IPS-15b (cell line): ENCODE measurements around the gene NCKAP5L.

ENCODE experiments used
- H3K27me3 ChIP-seq: one replicate; pipeline ENCODE4 v1.6.1; 2013; ENCODE audit warnings: low read length; ENCODE audit not compliant: control insufficient read depth, insufficient read depth
- H3K36me3 ChIP-seq: one replicate; pipeline ENCODE4 v1.6.1; 2013; ENCODE audit warnings: low read length; ENCODE audit not compliant: control insufficient read depth, insufficient read depth
- H3K4me1 ChIP-seq: one replicate; pipeline ENCODE4 v1.6.1; 2013; ENCODE audit warnings: mild to moderate bottlenecking, low read length; ENCODE audit not compliant: control insufficient read depth, insufficient read depth
- H3K4me3 ChIP-seq: one replicate; pipeline ENCODE4 v1.5.1; 2013; ENCODE audit warnings: low read depth, low read length
- H3K9ac ChIP-seq: one replicate; pipeline ENCODE4 v1.6.1; 2013; ENCODE audit warnings: low read depth, mild to moderate bottlenecking, low read length
- H3K9me3 ChIP-seq: one replicate; pipeline ENCODE4 v1.6.1; 2013; ENCODE audit warnings: mild to moderate bottlenecking, low read length; ENCODE audit not compliant: control insufficient read depth, insufficient read depth

NCKAP5L gene

DNA sequence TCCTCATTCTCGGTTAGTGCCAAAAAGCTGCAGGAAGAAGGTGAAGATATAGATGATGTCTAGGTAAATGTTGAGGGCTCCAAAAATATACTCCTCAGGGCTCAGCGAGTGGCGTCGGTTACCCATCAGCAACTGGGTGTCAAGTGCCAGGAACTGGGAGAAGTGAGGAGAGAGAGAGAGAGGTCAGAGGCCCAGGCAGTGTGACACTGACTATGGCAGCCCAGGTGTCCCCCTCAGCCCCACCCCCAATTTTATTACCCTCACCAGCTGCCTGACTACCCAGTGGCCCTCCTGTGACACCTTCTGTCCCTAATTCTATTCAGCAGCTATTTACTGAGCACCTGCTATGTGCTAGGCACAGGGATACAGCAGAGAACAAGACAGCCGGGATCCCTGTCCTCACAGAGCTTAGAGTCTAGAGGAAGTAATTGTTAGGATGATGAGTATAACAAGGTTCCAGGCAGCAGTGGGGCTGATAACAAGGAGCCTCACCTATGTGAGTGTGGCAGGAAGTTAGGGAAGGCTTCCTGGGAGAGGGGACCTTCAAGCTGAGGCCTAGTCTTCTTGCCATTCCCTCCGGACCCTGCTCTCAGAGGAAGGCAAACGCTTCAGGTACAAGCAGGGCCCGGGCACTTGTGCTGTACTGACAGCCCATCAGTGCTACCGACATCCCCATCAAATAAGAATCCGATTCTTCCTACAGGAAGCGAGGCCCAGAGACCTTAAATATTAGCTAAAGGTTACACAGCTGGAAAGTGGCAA, 42.5 kb upstream of the NCKAP5L start:
- no peaks in the 10 kb centered on the region for H3K27me3 ChIP-seq
- no peak overlapping the region for H3K9ac ChIP-seq
- no peak overlapping the region for H3K4me3 ChIP-seq
- H3K36me3 ChIP-seq, result no peaks in the 10 kb centered on the region
- no peaks in the 10 kb centered on the region for H3K4me1 ChIP-seq
- H3K9me3 ChIP-seq, result no peaks in the 10 kb centered on the region

DNA sequence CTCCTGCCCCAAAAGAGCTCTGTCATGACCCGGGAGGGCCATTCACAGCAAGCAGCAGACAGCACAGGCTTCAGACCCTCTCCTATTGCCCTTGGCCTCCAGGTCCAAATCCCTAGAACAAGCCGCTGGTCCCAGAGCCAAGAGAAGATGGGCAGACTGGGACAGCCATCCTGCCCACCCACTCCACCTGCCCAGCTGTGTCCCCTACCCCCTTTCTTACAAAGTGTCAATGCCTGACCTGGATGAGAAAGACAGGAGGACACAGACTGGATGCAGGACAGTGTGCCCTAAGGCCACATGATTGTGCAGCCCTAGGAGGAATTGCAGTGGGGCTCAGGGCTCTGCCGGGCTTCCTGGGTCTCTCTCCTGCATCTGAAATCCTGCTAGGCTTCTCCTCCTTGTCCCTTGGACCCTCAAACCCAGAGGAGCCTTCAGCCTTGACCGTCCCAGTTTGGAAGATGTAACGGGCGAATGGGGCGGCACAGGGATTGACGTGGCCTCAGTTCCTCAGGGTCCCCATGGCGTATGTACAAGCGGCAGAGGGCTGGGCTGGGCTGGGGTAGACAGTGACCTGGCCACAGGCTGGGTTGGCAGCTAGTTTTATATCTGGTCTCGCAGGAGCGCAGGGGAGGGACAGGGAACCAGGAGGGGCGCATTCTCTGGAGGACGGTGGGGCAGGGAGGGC, 41.7 kb upstream of the NCKAP5L start:
- Histone ChIP-seq H3K36me3 (no peaks in the 10 kb centered on the region), H3K4me3 (no peak overlapping the region), H3K9me3 (no peaks in the 10 kb centered on the region), H3K4me1 (no peaks in the 10 kb centered on the region), H3K27me3 (no peaks in the 10 kb centered on the region), H3K9ac (no peak overlapping the region)

DNA sequence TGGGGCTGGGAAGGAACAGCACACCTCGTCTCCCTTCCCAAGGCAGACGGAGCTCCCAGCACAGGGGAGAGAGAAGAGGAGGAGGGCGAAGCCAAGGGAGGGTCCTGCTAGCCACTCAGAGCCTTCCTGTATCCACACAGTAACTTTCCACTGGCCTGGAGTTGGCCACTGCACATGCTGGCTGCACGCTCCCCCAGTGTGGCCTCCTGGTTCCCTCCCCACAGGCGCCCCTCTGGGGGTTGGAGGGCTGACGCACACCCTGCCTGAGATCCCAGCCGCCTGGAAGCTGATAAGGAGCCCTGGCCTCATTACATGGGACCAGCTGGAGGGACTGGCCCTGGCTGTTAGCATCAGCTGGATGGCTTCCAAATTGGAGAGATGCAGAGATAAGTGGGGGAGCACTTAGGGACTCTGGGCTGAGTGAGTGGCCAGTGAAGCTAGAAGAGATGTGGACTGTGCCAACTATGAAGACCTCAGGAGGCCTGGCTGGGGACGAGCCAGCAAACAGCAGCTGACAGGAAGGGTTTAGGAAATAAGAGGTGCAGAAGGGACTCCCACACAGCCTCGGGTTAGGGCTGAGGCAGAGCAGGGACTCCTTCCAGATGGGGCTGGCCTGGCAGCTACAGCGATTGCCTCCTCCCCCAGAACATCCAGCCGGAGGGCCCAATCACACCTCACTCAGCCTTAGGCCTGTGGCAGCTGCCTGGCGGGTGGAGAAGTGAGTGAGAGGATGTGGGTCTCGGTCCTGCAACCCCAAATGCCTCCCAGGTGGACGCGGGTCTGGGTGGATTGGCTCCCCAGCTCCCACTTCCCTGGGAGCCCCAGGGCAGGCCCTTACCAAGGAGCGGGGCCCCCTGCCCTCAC, 41.0 kb upstream of the NCKAP5L start:
- Histone ChIP-seq H3K4me1 (no peaks in the 10 kb centered on the region), H3K27me3 (no peaks in the 10 kb centered on the region), H3K4me3 (no peak overlapping the region), H3K9ac (no peak overlapping the region), H3K36me3 (no peaks in the 10 kb centered on the region), H3K9me3 (no peaks in the 10 kb centered on the region)

DNA sequence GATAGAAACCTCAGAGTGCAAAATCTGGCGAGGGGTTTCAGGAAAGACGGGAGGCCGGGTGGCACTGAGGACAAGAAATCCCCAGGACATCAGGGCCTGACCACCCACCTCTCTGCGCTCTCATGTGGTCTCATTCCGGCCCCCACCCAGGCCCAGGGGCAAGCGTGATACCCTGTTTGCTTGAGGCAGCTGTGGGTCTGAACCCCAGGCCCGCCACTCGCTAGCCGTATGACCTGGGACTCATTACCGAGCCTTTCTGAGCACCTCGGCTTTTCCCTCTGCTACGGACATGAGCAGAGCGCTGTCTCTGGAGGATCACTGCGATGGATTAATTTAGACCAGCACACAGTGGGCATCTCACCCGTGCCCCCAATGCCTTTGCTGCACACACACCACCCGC, 40.2 kb upstream of the NCKAP5L start:
- Histone ChIP-seq H3K9ac (no peak overlapping the region), H3K36me3 (no peaks in the 10 kb centered on the region), H3K4me3 (no peak overlapping the region), H3K4me1 (no peaks in the 10 kb centered on the region), H3K9me3 (no peaks in the 10 kb centered on the region), H3K27me3 (no peaks in the 10 kb centered on the region)

DNA sequence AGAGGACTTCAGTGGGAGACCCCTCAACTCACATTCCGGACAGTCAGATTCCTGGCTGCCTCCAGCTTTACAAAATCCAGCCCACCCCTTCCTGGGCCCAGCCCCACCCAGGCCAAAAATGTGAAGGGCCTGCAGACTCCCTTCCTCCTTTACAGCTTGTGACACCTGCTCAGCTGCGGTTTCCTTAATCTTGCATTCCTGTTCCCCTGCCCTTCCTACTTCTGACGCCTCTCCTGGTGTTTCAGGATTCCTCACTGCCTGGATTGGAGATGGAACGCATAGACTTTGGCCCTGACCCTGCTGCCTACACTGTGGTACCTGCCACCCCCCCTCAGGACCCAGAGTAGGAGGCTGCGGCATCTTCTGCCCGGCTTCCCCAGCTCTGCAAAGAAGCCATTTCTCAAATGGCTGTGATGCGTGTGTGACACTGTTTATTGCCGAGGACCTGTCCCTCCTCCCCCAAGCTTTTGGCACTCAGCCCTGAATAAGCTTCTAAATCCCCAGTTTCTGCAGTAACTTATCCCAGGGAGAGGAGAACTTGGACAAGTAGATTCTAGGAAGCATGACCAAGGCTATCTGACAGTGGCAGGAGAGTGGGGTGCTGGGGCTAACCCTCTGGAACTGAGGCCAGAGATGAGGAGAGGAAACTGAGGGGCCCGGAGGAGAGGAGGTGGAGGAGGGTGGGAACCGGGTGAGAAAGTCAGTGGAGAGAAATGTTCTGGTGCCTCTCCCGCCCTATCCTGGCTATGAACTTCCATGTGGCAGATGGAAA, 39.5 kb upstream of the NCKAP5L start:
- no peak overlapping the region for H3K9ac ChIP-seq
- no peaks in the 10 kb centered on the region for H3K9me3 ChIP-seq
- H3K36me3 ChIP-seq, result no peaks in the 10 kb centered on the region
- no peaks in the 10 kb centered on the region for H3K27me3 ChIP-seq
- no peaks in the 10 kb centered on the region for H3K4me1 ChIP-seq
- no peak overlapping the region for H3K4me3 ChIP-seq

DNA sequence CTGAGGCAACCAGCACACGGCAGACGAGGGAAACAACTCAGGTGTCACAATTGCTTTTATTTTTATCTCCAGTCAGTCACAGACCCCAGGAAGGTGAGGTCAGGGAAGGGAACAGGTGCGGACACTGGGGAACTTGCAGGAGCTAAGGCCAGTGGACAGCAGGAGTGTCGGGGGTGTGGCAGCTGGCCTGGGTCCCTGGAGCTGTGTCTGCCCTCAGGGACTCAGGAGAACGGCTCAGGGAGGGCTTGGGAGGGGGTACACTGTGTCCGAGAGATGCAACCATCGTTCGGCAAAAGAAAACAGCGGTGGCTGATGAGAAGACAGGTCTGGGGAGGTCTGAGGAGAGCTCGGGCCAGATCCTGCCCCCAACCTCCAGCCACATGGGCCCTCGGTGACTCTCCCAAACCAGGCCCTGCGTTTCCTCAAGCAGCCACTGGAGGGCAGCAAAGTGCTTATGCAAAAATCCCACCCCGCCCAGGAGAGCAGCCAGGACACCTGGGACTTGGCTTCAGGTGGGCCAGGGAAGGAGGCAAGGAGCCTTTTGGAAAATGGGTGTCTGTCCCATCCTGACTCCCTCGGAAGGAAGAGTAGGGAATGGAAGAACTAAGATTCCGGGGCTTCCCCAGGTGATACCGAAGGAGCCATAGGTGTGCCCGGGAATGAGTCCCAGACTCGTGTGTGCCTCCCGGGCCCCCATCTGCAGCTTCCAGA, 38.8 kb upstream of the NCKAP5L start:
- H3K36me3 ChIP-seq, result no peaks in the 10 kb centered on the region
- no peaks in the 10 kb centered on the region for H3K27me3 ChIP-seq
- H3K9me3 ChIP-seq, result no peaks in the 10 kb centered on the region
- H3K4me1 ChIP-seq, result no peaks in the 10 kb centered on the region
- H3K4me3 ChIP-seq, result no peak overlapping the region
- no peak overlapping the region for H3K9ac ChIP-seq

DNA sequence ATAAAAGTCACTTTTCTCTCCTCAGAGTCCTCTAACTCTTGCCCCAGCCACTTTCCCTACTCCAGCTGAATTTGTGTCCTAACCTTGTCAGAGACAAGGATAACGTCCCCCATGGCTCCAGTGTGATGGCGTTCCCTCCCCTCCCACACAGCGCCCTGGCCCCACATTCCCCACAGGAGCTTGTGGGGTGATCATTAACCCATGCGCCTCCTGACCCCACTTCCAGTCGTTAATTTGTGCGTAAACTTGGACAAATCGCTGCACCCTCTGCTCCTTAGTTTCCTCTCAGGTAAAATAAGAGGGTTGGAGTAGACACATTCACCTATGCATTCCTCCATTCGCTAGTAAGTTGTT, 37.5 kb upstream of the NCKAP5L start:
- Histone ChIP-seq H3K27me3 (no peaks in the 10 kb centered on the region), H3K4me1 (no peaks in the 10 kb centered on the region), H3K9ac (no peak overlapping the region), H3K36me3 (no peaks in the 10 kb centered on the region), H3K9me3 (no peaks in the 10 kb centered on the region), H3K4me3 (no peak overlapping the region)

DNA sequence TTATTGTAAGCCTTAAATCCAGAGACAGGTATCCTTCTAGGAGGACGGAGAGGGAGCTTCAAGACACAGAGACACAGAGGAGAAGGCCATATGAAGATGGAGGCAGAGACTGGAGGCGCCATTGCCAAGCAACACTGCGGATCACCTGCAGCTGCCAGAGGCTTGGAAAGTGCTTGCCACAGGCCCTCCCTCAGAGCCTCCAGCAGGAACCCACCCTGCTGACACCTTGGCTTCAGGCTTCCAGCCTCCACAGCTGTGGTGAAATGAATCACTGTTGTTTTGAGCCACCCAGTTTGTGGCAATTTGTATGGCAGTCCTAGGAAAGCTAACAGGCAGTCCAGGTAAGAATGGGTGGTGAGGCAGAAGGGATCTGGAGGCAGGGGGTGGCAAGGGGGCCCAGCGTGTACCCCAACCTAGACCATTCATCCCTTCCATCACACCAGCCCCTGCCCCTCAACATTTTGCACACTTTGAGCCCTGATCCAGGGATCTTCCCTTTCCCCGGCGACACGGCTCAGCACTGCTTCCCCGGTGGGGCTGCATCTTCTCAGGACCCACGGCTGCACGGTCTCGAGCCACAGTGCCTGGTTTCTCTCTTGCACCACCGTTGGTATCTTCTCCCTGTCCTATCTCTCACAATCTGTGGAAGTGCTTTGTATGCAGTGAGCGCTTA, 37.0 kb upstream of the NCKAP5L start:
- H3K36me3 ChIP-seq, result no peaks in the 10 kb centered on the region
- no peak overlapping the region for H3K4me3 ChIP-seq
- H3K9ac ChIP-seq, result no peak overlapping the region
- H3K4me1 ChIP-seq, result no peaks in the 10 kb centered on the region
- H3K9me3 ChIP-seq, result no peaks in the 10 kb centered on the region
- H3K27me3 ChIP-seq, result no peaks in the 10 kb centered on the region

DNA sequence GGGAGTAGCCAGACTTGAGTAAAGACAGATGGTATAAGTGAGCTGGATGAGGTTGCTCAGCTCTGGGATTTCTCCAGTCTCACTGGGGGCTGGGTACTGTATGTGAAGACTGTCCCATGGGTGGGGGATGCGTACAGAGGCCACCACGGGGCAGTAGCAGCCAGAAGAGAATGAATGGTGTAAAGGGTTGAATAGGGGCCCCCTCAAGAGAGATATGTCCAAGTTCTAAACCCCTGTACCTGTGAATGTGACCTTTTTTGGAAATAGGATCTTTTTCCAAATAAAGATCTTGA, 36.5 kb upstream of the NCKAP5L start:
- Histone ChIP-seq H3K4me3 (no peak overlapping the region), H3K9ac (no peak overlapping the region), H3K9me3 (no peaks in the 10 kb centered on the region), H3K4me1 (no peaks in the 10 kb centered on the region), H3K27me3 (no peaks in the 10 kb centered on the region), H3K36me3 (no peaks in the 10 kb centered on the region)

DNA sequence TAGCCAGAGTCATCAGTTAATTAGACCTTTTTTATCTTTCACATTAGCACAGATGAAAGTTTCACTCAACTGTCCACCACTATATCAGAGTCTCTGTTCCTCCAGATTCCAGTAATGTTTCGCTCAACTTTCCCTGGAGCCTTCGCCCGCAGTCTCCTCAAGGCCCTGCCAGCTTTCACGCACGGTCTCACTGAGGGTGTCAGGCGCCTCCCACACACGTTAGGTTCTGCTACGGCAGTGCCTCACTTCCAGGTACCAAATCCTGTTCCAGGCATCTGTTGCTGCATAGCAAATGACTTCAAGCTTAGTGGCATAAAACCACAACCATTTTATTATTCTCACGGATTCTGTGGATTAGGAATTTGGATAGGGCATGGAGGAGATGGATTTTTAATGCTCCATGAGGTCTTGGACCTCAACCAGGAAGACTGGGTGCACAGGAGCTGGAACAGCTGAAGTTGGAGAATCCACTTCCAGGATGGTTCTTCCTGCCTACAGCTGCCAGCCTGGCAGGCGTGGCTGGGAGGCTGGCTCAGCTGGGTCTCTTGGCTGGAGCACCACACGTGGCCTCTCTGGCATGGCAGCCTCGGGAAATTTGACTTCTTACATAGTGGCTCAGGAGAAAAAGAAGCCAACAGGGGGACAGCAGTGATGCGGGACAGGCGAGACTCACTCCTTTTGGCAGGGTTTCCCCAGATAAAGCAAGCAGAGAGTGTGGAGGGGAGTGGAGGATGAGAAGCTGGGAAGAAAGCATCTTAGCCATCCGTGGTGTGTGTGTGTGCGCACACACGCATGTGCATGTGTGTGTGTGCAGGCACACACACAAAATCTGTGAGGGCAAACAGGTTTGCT, 36.0 kb upstream of the NCKAP5L start:
- H3K4me3 ChIP-seq, result no peak overlapping the region
- no peaks in the 10 kb centered on the region for H3K27me3 ChIP-seq
- no peaks in the 10 kb centered on the region for H3K4me1 ChIP-seq
- no peaks in the 10 kb centered on the region for H3K9me3 ChIP-seq
- peak overlapping the region; percentile 37 for H3K9ac ChIP-seq
- H3K36me3 ChIP-seq, result no peaks in the 10 kb centered on the region
